Thymus (tissue), 11 donors: Measurements from ENCODE around the gene LHX4. TPM values are rescaled to one million over a fixed set of nuclear protein-coding genes. Genes with fewer than 3 reads are reported as not detected.

ENCODE experiments used
- DNase-seq, 9 donors: peaks; one replicate each; pipeline ENCODE4 v3.0.0-alpha.2; 2013; ENCODE audit warnings: low spot score in 9 of 9, low read depth in 6 of 9, missing footprints in 1 of 9
- H3K27ac ChIP-seq, 2 donors: one replicate each; pipeline ENCODE4 v1.5.1; 2013; ENCODE audit warnings: control low read depth in 1 of 2, low read depth in 1 of 2, low read length in 1 of 2, mild to moderate bottlenecking in 1 of 2, moderate library complexity in 1 of 2
- H3K27me3 ChIP-seq, 2 donors: one replicate each; pipeline ENCODE4 v1.5.1; 2013; ENCODE audit warnings: low read length in 1 of 2; ENCODE audit not compliant: control insufficient read depth in 2 of 2, insufficient read depth in 1 of 2
- H3K36me3 ChIP-seq, 2 donors: one replicate each; pipeline ENCODE4 v1.5.1; 2013; ENCODE audit warnings: low read length in 1 of 2, mild to moderate bottlenecking in 1 of 2, moderate library complexity in 1 of 2; ENCODE audit not compliant: control insufficient read depth in 2 of 2, insufficient read depth in 2 of 2
- H3K4me1 ChIP-seq, 2 donors: one replicate each; pipeline ENCODE4 v1.5.1; 2013; ENCODE audit warnings: low read length in 2 of 2; ENCODE audit not compliant: control insufficient read depth in 2 of 2, insufficient read depth in 2 of 2
- H3K4me3 ChIP-seq, 2 donors: one replicate each; pipeline ENCODE4 v1.5.1; 2013; ENCODE audit warnings: low read length in 2 of 2, control low read depth in 1 of 2, mild to moderate bottlenecking in 1 of 2
- H3K9me3 ChIP-seq, 2 donors: one replicate each; pipeline ENCODE4 v1.5.1; 2013; ENCODE audit warnings: low read length in 1 of 2, mild to moderate bottlenecking in 1 of 2; ENCODE audit not compliant: control insufficient read depth in 2 of 2, insufficient read depth in 1 of 2
- WGBS: extraction: QIAGEN DNeasy Blood & Tissue Kit; methylation state at CpG from one replicate; pipeline ENCODE4 v1.1.7; 2013; 5-methylcytosine and 5-hydroxymethylcytosine counted together
- polyA plus RNA-seq: library from polyadenylated mRNA; stranded (reverse); fragments of 200-250 nt; gene quantifications from one replicate; pipeline ENCODE4 v1.2.3, GENCODE V29; 2013
- total RNA-seq: library from RNA; stranded (reverse); fragments of 120-200 nt; gene quantifications from one replicate; pipeline ENCODE4 v1.2.4, GENCODE V29; 2013
- donor health status: healthy.

LHX4 gene
- total and polyA plus RNA-seq, 2 donors = 0.05 TPM

DNA sequence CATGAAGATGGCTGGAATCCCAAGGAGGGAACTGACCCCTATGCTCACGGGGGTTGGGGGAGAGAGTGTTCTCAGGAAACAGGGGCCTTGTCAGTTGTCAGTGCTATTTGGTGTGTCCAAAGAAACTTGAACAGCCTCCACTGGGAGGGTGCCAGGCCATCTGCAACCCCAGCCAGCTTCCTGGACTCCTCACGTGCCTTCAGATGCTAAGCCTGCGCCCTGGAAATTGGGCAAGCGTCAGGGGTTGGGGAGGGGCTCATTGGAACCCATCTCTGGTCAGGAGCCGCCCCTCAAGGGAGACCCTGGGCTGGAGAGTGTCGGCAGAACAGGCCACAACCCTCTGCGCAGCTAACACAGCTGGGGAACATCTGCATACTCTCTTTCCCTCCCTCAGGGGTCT, 13.1 kb upstream of the LHX4 start:
- peaks cover 0 to 13% of the 10 kb centered on the region in 2 donors for H3K27me3 ChIP-seq
- peaks cover 6 to 8% of the 10 kb centered on the region in 2 donors for H3K4me1 ChIP-seq
- H3K4me3 ChIP-seq = no peak overlapping the region
- no peak overlapping the region for H3K27ac ChIP-seq
- WGBS = 87% methylated on average over 7 of the region's 7 CpGs
- H3K36me3 ChIP-seq = no peaks in the 10 kb centered on the region
- H3K9me3 ChIP-seq = no peaks in the 10 kb centered on the region
- DNase-seq = no peak

- Histone ChIP-seq H3K27ac (no peak overlapping the region), H3K4me1 (no peaks in the 10 kb centered on the region), H3K9me3 (no peaks in the 10 kb centered on the region), H3K36me3 (no peaks in the 10 kb centered on the region), H3K4me3 (no peak overlapping the region), H3K27me3 (peaks cover 4 to 31% of the 10 kb centered on the region in 2 donors)
- 93% methylated on average over 20 of the region's 20 CpGs for WGBS
- no peak for DNase-seq
Observed at GRCh38 chr1:180218806-180219765, 11.0 kb upstream of the LHX4 start.

DNA sequence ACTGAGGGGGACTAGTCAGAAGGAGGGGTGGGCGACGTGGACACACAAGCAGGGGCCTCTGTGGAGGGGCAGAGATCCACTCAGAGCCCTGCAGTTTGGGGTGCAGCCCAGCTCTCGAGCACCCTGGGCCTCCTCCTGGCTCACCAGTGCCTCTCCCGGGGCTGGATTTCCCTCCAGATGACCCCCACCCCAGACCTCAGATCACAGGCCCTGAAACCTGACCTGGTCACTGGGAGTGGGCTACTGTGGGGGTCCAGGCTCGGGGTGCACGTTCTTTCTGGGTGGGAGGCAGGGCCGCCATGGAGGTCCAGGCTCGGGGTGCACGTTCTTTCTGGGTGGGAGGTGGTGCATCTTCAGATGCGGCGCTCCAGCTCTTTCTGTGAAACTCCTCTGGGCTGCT, 10.3 kb upstream of the LHX4 start:
- 95% methylated on average over 11 of the region's 11 CpGs for WGBS
- no peak overlapping the region for H3K4me3 ChIP-seq
- no peaks in the 10 kb centered on the region for H3K36me3 ChIP-seq
- DNase-seq = no peak
- peaks cover 4 to 38% of the 10 kb centered on the region in 2 donors for H3K27me3 ChIP-seq
- no peak overlapping the region for H3K27ac ChIP-seq
- H3K4me1 ChIP-seq = no peaks in the 10 kb centered on the region
- no peaks in the 10 kb centered on the region for H3K9me3 ChIP-seq

DNA sequence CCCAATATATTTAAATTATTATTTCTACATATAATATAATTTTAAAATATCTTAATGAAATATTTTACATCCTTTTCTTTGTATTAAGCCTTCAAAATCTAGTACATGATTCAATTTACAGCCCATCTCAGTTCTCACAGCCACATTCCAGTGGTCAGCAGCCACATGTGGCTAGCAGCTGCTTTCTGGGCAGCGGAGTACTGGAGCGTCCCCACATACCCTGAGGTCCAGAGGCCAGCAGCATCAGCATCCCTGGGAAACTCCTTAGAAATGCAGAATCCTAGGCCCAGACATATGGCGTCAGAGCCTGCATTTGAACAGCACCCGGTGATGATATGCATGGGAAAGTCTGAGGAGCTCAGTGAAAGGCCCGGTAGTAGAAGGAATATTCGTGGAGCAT, 8.6 kb upstream of the LHX4 start:
- no peak overlapping the region for H3K27ac ChIP-seq
- no peaks in the 10 kb centered on the region for H3K36me3 ChIP-seq
- no peak overlapping the region for H3K4me3 ChIP-seq
- no peak for DNase-seq
- peaks cover 18 to 55% of the 10 kb centered on the region in 2 donors for H3K27me3 ChIP-seq
- H3K9me3 ChIP-seq = no peaks in the 10 kb centered on the region
- 95% methylated on average over 6 of the region's 6 CpGs for WGBS
- H3K4me1 ChIP-seq = no peaks in the 10 kb centered on the region

DNA sequence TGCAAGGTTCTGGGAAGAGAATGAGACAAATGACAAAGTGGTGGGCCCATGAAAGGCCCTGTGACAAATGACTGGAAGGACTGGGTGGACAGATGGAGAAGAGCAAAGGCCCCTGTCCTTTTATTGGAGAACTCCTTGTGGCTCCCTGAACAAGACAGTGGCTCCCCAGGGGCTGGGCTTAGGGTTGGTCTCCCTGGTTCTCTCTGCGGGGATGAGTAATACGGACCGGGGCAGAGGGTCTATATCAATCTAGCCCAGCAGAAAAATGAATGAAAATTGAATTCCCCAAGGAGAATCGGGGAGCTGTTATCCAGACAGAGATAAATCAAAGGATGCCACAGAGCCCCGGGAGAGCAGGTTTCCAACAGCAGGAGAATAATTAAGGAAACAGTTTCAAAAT, 5.2 kb upstream of the LHX4 start:
- 87% methylated on average over 5 of the region's 5 CpGs for WGBS
- Histone ChIP-seq H3K36me3 (no peaks in the 10 kb centered on the region), H3K4me3 (no peak overlapping the region), H3K4me1 (peaks cover 5 to 7% of the 10 kb centered on the region in 2 donors), H3K9me3 (peaks cover 0 to 10% of the 10 kb centered on the region in 2 donors), H3K27me3 (peaks cover 40 to 84% of the 10 kb centered on the region in 2 donors), H3K27ac (no peak overlapping the region)
- DNase-seq = no peak

DNA sequence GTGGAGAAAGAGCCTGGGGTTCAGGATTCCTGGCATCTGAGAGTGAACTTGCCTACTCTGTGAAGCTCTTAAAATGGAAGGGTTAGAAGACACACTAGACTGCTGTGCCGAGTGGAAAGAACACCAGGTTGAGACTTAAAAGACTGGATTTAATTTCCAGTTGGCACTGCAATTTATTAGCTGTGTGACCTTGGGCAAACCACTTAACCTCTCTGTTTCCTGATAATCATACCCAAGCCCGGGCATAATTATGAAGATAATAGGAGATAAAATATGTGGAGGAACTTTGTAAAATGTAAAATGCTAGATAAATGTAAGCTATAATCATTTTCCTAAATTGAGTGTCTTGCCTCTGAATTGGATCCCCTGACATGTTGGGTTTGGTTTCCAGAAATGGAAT, 4.7 kb upstream of the LHX4 start:
- Histone ChIP-seq H3K27me3 (peaks cover 45 to 86% of the 10 kb centered on the region in 2 donors), H3K36me3 (no peaks in the 10 kb centered on the region), H3K9me3 (peaks cover 0 to 10% of the 10 kb centered on the region in 2 donors), H3K4me3 (no peak overlapping the region), H3K27ac (no peak overlapping the region), H3K4me1 (peaks cover 9% of the 10 kb centered on the region in 2 donors)
- DNase-seq = no peak
- WGBS = 93% methylated on average over 2 of the region's 2 CpGs

DNA sequence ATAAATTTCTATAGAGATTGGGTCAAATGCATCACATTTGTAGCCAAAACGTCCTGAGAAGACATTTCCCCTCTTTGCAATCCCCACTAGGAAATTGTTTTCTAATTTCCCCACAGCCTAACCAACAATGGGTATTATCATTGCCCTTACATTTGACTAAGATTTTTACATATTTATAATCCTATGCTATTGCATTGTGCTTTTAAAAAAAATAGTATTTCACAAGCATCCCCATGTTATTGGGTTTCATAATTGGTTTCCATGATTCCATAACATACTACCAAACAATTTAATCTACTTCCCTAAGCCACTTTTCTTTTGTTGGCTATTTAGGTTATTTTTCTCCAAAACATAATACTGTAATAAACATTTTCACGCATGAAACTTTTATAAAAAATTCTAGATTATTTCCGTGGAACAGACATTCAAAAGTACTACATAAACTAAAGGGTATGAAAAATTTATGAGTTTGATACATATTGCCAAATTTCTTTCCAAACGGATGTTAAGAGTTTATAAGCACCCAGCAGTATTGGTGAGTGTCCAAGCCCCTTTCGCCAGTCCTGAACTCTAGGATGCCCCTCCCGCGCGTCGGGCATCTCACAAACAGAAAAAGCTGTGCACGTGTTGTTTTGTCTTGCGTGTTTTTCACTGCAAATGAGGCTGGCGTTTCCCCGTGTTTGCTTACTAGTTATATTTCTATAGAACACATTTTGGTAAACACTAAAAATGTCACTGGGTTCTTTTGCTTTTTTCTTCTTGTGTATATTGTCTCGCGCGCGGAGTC, 2.0 kb upstream of the LHX4 start:
- Histone ChIP-seq H3K36me3 (no peaks in the 10 kb centered on the region), H3K27me3 (peaks cover 70 to 97% of the 10 kb centered on the region in 2 donors), H3K27ac (no peak overlapping the region), H3K4me1 (peaks cover 21 to 22% of the 10 kb centered on the region in 2 donors), H3K9me3 (peaks cover 0 to 10% of the 10 kb centered on the region in 2 donors), H3K4me3 (no peak overlapping the region)
- DNase-seq = no peak
- 23% methylated on average over 17 of the region's 17 CpGs for WGBS

- WGBS = 5% methylated on average over 57 of the region's 57 CpGs
- H3K27me3 ChIP-seq = peaks cover 71 to 100% of the 10 kb centered on the region in 2 donors
- no peak for DNase-seq
- no peaks in the 10 kb centered on the region for H3K36me3 ChIP-seq
- H3K4me1 ChIP-seq = peaks cover 22 to 25% of the 10 kb centered on the region in 2 donors
- H3K4me3 ChIP-seq = peak overlapping the region in 1 of 2 donors; percentile 56
- peaks cover 0 to 10% of the 10 kb centered on the region in 2 donors for H3K9me3 ChIP-seq
- H3K27ac ChIP-seq = no peak overlapping the region
Observed at GRCh38 chr1:180228648-180229482, 1.2 kb upstream of the LHX4 start.
